DND-41 (cell line): ENCODE results near the gene NPAS2.

Source experiments
- EZH2 ChIP-seq: IDR thresholded peaks from 3 replicates; pipeline ENCODE4 v1.6.1; 2012; ENCODE audit warnings: borderline replicate concordance, low read depth, mild to moderate bottlenecking, moderate library complexity, low read length, inconsistent platforms; ENCODE audit not compliant: severe bottlenecking
- TF ChIP-seq, protein P1 (sequence below): IDR thresholded peaks from 2 replicates; pipeline ENCODE4 v1.5.1; 2012; ENCODE audit warnings: borderline replicate concordance, low read length, moderate library complexity, mild to moderate bottlenecking; ENCODE audit not compliant: poor library complexity, severe bottlenecking; ENCODE audit errors: extremely low read depth

DNA sequence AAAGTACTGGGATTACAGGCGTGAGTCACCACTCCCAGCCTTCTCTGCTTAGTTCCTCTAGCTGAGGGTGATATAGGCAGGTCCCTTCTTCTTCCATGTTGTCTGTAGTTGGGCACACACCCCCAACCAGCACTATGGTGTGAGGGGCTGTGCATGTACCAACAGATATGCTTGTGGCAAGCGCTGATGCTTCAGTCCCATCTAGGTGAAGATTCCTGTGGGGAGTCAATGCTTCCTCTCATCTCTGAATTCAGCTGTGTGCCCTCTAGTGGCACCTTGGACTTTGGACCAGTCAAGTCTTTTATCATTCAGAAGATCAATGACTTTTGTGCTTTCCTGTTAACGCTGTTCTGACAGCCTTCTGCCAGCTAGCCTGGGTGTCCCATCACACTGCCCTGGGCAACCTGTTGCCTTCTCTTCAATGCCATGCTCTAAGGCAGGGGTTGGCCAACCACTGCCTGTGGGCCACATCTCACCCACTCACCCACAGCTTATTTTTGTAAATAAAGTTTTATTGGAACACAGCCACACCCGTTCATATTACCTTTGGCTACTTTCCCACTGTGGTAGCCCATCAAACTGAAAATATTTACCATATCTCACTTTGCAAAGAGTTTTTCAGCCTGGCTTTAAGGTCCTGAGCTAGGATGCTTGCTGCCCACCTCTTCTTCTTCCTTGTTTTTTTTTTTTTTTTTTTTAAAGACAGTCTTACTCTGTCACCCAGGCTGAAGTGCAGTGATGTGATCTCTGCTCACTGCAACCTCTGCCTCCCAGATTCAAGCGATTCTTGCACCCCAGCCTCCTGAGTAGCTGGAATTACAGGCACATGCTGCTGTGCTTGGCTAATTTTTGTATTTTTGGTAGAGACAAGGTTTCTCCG is 51.0 kb downstream of the NPAS2 start:
- TF ChIP-seq, protein P1, sequence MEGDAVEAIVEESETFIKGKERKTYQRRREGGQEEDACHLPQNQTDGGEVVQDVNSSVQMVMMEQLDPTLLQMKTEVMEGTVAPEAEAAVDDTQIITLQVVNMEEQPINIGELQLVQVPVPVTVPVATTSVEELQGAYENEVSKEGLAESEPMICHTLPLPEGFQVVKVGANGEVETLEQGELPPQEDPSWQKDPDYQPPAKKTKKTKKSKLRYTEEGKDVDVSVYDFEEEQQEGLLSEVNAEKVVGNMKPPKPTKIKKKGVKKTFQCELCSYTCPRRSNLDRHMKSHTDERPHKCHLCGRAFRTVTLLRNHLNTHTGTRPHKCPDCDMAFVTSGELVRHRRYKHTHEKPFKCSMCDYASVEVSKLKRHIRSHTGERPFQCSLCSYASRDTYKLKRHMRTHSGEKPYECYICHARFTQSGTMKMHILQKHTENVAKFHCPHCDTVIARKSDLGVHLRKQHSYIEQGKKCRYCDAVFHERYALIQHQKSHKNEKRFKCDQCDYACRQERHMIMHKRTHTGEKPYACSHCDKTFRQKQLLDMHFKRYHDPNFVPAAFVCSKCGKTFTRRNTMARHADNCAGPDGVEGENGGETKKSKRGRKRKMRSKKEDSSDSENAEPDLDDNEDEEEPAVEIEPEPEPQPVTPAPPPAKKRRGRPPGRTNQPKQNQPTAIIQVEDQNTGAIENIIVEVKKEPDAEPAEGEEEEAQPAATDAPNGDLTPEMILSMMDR = peak; percentile 43
- TF ChIP-seq EZH2 = no peak
